Naive B cell (primary cell): ENCODE data around the gene ARL2BP. TPM values are rescaled to one million over a fixed set of nuclear protein-coding genes. Genes with fewer than 3 reads are reported as not detected.
A peak's percentile ranks its signal among the peaks of the same experiment; 100 is the strongest.

Experiments
- ATAC-seq, 2 donors: fragments of 150-1000 bp; cut with Tn5 transposase; 2 replicates each; pipeline ENCODE4 v1.10.0; 2021; ENCODE audit warnings: low read depth in 2 of 2, mild to moderate bottlenecking in 2 of 2, moderate library complexity in 2 of 2
- DNase-seq: peaks from one replicate; pipeline ENCODE4 v3.0.0; 2022
- H3K27ac Mint-ChIP-seq, 6 donors: one replicate each; pipeline ENCODE4 v1.8.0; 2020 to 2022; ENCODE audit warnings: mild to moderate bottlenecking in 6 of 6, mixed read lengths in 6 of 6, moderate library complexity in 5 of 6, inconsistent platforms in 2 of 6
- H3K27me3 Mint-ChIP-seq, 3 donors: one replicate each; pipeline ENCODE4 v1.8.0; 2021 to 2022; ENCODE audit warnings: mixed read lengths in 3 of 3, mild to moderate bottlenecking in 1 of 3
- H3K36me3 Mint-ChIP-seq, 2 donors: one replicate each; pipeline ENCODE4 v1.8.0; 2020 to 2022; ENCODE audit warnings: mixed read lengths in 2 of 2, inconsistent platforms in 1 of 2, mild to moderate bottlenecking in 1 of 2
- H3K4me1 Mint-ChIP-seq, 3 donors: one replicate each; pipeline ENCODE4 v1.8.0; 2020 to 2022; ENCODE audit warnings: mixed read lengths in 3 of 3, inconsistent platforms in 1 of 3, mild to moderate bottlenecking in 1 of 3, moderate library complexity in 1 of 3
- H3K4me3 Mint-ChIP-seq, 8 donors: one replicate each; pipeline ENCODE4 v1.8.0; 2020 to 2022; ENCODE audit warnings: mild to moderate bottlenecking in 8 of 8, mixed read lengths in 8 of 8, moderate library complexity in 8 of 8, inconsistent platforms in 2 of 8
- H3K9me3 Mint-ChIP-seq, 7 donors: one replicate each; pipeline ENCODE4 v1.8.0; 2020 to 2022; ENCODE audit warnings: mixed read lengths in 7 of 7, mild to moderate bottlenecking in 5 of 7, inconsistent platforms in 2 of 7, moderate library complexity in 1 of 7
- polyA plus RNA-seq, 6 donors: library from polyadenylated mRNA; unstranded; fragments of 300-500 nt; fragmentation: Illumina TruSeq; gene quantifications; one replicate each; pipeline ENCODE4 v1.2.3, GENCODE V29; 2021; ENCODE audit warnings: low read depth in 6 of 6

Gene ARL2BP
- polyA plus RNA-seq, 6 donors from 2014 or later, result 108 to 236 (median 132) TPM

DNA sequence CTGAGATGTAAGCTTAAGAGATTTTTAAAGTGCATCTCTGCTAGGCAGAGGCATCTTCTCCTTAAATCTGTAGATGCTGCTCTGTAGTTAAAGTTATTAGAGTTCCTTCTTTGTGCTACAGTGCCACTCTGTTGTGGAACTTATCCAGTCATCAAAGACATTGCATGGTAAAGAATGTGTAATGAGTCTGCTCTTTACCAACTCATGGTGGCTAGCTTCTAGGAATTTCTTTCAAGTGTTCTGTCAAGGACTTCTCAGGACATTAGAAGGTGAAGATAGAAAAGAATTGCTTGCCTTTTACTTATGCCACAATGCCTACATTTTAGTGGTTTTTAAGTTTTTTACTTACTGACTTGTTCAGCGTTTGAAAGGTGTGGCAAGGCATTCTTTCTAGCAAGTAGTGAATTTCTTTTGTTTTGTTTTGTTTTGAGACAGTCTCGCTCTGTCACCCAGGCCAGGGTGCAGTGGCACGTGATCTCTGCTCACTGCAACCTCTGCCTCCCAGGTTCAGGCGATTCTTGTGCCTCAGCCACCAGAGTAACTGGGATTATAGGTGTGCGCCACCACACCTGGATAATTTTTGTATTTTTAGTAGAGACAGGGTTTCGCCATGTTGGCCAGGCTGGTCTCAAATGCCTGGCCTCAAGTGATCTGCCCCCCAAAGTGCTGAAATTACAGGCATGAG is 20.3 kb upstream of the ARL2BP start:
- Mint-ChIP-seq H3K9me3 (peaks cover 0 to 2% (median 0%) of the 10 kb centered on the region in 7 donors), H3K27me3 (no peaks in the 10 kb centered on the region), H3K4me1 (no peaks in the 10 kb centered on the region), H3K27ac (no peak overlapping the region), H3K4me3 (peak overlapping the region in 1 of 8 donors; percentile 44), H3K36me3 (peaks cover 12 to 22% of the 10 kb centered on the region in 2 donors)
- no peak for DNase-seq
- ATAC-seq, result no peak

- peaks cover 0 to 26% of the 10 kb centered on the region in 2 donors for H3K36me3 Mint-ChIP-seq
- H3K4me1 Mint-ChIP-seq, result no peaks in the 10 kb centered on the region
- H3K4me3 Mint-ChIP-seq, result no peak overlapping the region
- ATAC-seq, result no peak
- no peaks in the 10 kb centered on the region for H3K9me3 Mint-ChIP-seq
- H3K27ac Mint-ChIP-seq, result peak overlapping the region in 2 of 6 donors; percentile 38 to 63
- no peaks in the 10 kb centered on the region for H3K27me3 Mint-ChIP-seq
- no peak for DNase-seq
Measured at GRCh38 chr16:57225978-57226377, 19.1 kb upstream of the ARL2BP start.

- Mint-ChIP-seq H3K27me3 (no peaks in the 10 kb centered on the region), H3K27ac (peak overlapping the region in 2 of 6 donors; percentile 2 to 36), H3K4me3 (no peak overlapping the region), H3K36me3 (peaks cover 0 to 25% of the 10 kb centered on the region in 2 donors), H3K4me1 (no peaks in the 10 kb centered on the region), H3K9me3 (no peaks in the 10 kb centered on the region)
- no peak for DNase-seq
- ATAC-seq, result no peak
Measured at GRCh38 chr16:57226701-57227621, 18.1 kb upstream of the ARL2BP start.

- peaks cover 16 to 31% of the 10 kb centered on the region in 2 donors for H3K36me3 Mint-ChIP-seq
- H3K27ac Mint-ChIP-seq, result no peak overlapping the region
- peaks cover 6% of the 10 kb centered on the region in 3 donors for H3K4me1 Mint-ChIP-seq
- no peak for DNase-seq
- H3K27me3 Mint-ChIP-seq, result no peaks in the 10 kb centered on the region
- H3K9me3 Mint-ChIP-seq, result no peaks in the 10 kb centered on the region
- ATAC-seq, result no peak
- no peak overlapping the region for H3K4me3 Mint-ChIP-seq
Measured at GRCh38 chr16:57229079-57229478, 16.0 kb upstream of the ARL2BP start.

DNA sequence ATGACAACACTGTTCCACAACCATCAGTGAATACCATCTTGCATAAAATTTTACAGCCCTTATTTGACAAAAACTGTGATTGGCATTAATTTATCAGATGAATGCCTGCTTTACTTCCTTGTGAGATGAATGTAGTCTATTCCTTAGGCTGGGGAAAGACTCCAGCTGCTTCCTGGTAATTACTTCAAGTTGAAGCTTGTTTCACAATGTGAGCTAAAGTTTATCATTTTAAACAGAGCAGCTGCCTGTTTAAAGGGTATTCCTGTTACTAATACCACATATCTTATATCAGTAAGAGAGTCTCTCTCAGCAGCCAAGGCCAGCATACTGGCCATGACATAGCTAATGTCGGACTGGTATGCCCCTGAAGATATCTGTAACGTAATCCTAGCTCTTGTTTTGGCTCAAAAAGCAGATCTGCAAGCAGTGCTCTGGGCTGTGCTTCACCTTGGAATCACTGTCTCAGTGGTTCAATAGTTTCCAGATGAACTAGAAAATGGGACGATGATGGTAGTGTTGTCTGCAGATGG is 13.2 kb upstream of the ARL2BP start:
- peaks cover 28 to 31% (median 30%) of the 10 kb centered on the region in 3 donors for H3K4me1 Mint-ChIP-seq
- H3K9me3 Mint-ChIP-seq, result no peaks in the 10 kb centered on the region
- no peak overlapping the region for H3K27ac Mint-ChIP-seq
- DNase-seq (no peak), ATAC-seq (no peak)
- H3K36me3 Mint-ChIP-seq, result peaks cover 21 to 29% of the 10 kb centered on the region in 2 donors
- H3K4me3 Mint-ChIP-seq, result no peak overlapping the region
- no peaks in the 10 kb centered on the region for H3K27me3 Mint-ChIP-seq

DNA sequence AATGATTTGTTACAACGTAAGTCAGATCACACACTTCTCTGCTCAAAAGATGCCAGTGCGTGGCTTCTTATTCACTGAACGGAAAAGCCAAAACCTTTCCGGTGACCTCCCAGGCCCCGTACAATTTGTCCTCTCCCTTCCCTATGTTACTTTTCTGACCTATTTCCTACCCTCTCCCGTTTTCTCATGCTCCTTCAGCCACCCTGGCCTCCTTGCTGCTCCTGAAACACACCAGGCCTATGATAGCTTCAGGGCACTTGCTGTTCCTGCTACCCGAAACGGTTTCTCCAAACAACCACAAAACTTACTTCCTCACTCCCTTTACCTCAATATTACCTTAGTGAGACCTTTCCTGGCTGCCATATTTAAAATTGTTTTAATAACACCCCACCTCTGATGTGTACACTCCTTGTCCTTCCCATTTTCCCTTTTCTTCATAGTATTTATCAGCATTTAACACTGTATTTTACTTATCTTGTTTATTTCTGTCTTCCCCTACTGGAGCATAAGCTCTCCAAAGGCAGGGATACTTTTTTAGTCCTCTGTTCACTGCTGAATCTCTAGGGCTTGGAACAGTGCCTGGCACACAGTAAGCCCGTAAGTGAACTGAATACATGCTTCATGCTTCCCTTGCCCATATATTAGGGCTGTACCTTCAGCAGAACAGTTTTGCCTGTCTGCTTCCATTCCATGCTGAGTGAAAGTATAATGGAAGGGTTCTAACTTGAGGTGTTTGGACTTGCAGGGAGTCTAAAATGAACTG is 10.9 kb upstream of the ARL2BP start:
- Mint-ChIP-seq H3K4me1 (peaks cover 28 to 31% (median 30%) of the 10 kb centered on the region in 3 donors), H3K36me3 (peaks cover 21 to 27% of the 10 kb centered on the region in 2 donors), H3K27me3 (no peaks in the 10 kb centered on the region), H3K9me3 (no peaks in the 10 kb centered on the region), H3K27ac (peak overlapping the region in 5 of 6 donors; percentile 67 to 93 (median 89)), H3K4me3 (no peak overlapping the region)
- ATAC-seq, result no peak
- DNase-seq, result no peak

- peaks cover 28 to 31% (median 30%) of the 10 kb centered on the region in 3 donors for H3K4me1 Mint-ChIP-seq
- no peaks in the 10 kb centered on the region for H3K9me3 Mint-ChIP-seq
- H3K36me3 Mint-ChIP-seq, result peaks cover 21 to 29% of the 10 kb centered on the region in 2 donors
- H3K27ac Mint-ChIP-seq, result peak overlapping the region; percentile 44 to 93 (median 86)
- no peaks in the 10 kb centered on the region for H3K27me3 Mint-ChIP-seq
- ATAC-seq (peak in 1 of 2 donors; percentile 9), DNase-seq (no peak)
- H3K4me3 Mint-ChIP-seq, result peak overlapping the region in 4 of 8 donors; percentile 60 to 77 (median 70)
Measured at GRCh38 chr16:57234707-57235092, 10.4 kb upstream of the ARL2BP start.

- Mint-ChIP-seq H3K36me3 (peaks cover 21 to 26% of the 10 kb centered on the region in 2 donors), H3K27ac (peak overlapping the region; percentile 86 to 95 (median 94)), H3K4me1 (peaks cover 28 to 32% (median 31%) of the 10 kb centered on the region in 3 donors), H3K27me3 (no peaks in the 10 kb centered on the region), H3K4me3 (peak overlapping the region in 6 of 8 donors; percentile 50 to 84 (median 70)), H3K9me3 (no peaks in the 10 kb centered on the region)
- ATAC-seq, result peak; percentile 90
- peak; percentile 39 for DNase-seq
Measured at GRCh38 chr16:57235128-57236021, 9.7 kb upstream of the ARL2BP start.

DNA sequence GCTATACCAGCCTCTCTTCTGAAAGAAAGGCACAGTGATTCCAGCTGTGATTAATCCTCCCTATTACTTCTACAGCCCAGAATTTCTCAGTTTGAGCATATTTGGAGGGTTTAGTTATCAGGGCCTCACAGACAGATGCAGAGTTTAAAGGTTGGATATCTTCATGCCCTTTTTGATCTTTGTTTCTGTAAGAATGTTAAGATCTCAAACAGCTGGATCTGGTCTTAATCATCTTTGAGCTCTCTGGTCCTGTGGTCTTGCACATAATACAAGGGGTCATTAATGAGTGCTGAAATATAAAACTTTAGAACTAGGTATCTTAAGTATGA is 9.1 kb upstream of the ARL2BP start:
- H3K9me3 Mint-ChIP-seq, result peaks cover 0 to 3% (median 0%) of the 10 kb centered on the region in 7 donors
- H3K4me3 Mint-ChIP-seq, result peak overlapping the region in 5 of 8 donors; percentile 42 to 84 (median 72)
- peaks cover 20 to 21% of the 10 kb centered on the region in 2 donors for H3K36me3 Mint-ChIP-seq
- peaks cover 33 to 38% (median 37%) of the 10 kb centered on the region in 3 donors for H3K4me1 Mint-ChIP-seq
- H3K27ac Mint-ChIP-seq, result peak overlapping the region; percentile 29 to 95 (median 92)
- ATAC-seq (no peak), DNase-seq (no peak)
- no peaks in the 10 kb centered on the region for H3K27me3 Mint-ChIP-seq

- DNase-seq (no peak), ATAC-seq (no peak)
- Mint-ChIP-seq H3K27me3 (no peaks in the 10 kb centered on the region), H3K36me3 (peaks cover 8 to 9% of the 10 kb centered on the region in 2 donors), H3K9me3 (peaks cover 0 to 4% (median 0%) of the 10 kb centered on the region in 7 donors), H3K4me1 (peaks cover 42 to 46% (median 43%) of the 10 kb centered on the region in 3 donors), H3K27ac (no peak overlapping the region), H3K4me3 (no peak overlapping the region)
Measured at GRCh38 chr16:57238682-57239081, 6.4 kb upstream of the ARL2BP start.

- DNase-seq (no peak), ATAC-seq (no peak)
- peaks cover 4 to 8% of the 10 kb centered on the region in 2 donors for H3K36me3 Mint-ChIP-seq
- H3K9me3 Mint-ChIP-seq, result peaks cover 0 to 4% (median 0%) of the 10 kb centered on the region in 7 donors
- H3K27me3 Mint-ChIP-seq, result no peaks in the 10 kb centered on the region
- no peak overlapping the region for H3K4me3 Mint-ChIP-seq
- peaks cover 40 to 44% (median 41%) of the 10 kb centered on the region in 3 donors for H3K4me1 Mint-ChIP-seq
- H3K27ac Mint-ChIP-seq, result peak overlapping the region in 1 of 6 donors; percentile 11
Measured at GRCh38 chr16:57239107-57239506, 6.0 kb upstream of the ARL2BP start.

DNA sequence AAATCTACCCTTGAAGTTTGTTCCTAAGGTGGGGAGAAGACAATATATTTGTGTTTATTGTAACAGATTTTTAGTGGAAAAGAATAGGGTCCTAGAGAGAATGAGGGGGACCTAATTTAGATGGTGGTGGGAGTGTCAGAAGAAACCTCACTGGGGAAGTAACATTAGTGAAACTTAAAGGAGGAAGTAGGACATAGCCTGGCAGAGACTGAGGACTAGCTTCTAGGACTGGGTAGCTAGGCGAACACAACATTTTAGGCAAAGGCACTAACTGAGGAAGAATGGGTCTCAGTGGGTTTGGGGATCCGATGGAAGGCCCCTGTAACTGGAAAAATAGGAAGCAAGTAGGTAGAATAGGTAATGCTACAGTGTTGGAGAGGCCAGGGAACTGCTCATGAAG is 4.2 kb upstream of the ARL2BP start:
- Mint-ChIP-seq H3K4me3 (peak overlapping the region in 6 of 8 donors; percentile 27 to 83 (median 64)), H3K36me3 (peaks cover 0 to 8% of the 10 kb centered on the region in 2 donors), H3K27ac (peak overlapping the region; percentile 23 to 97 (median 83)), H3K27me3 (no peaks in the 10 kb centered on the region), H3K4me1 (peaks cover 34 to 38% (median 36%) of the 10 kb centered on the region in 3 donors), H3K9me3 (peaks cover 0 to 4% (median 0%) of the 10 kb centered on the region in 7 donors)
- peak; percentile 46 to 49 for ATAC-seq
- peak; percentile 46 for DNase-seq
